ENCODE data around the gene CEACAM4.
"Not testable (repeated sequence)": the region's sequence is repeated elsewhere in the genome, so short reads cannot be mapped to it uniquely, and the experiment has no call there.

Gene CEACAM4

GRCh38 chr19:41626877-41627276, at the start of gene CEACAM4:
Gene CEACAM4 (minus strand): TSS chr19:41627074. CDS start chr19:41626963, 111 bp downstream.
- DNase-seq: peak; percentile 39

GRCh38 chr19:41671486-41671885, 44.6 kb upstream of the CEACAM4 start:
- DNase-seq: no peak

GRCh38 chr19:41670755-41671154, 43.9 kb upstream of the CEACAM4 start:
- DNase-seq: no peak

- no peak for DNase-seq
Measured at GRCh38 chr19:41668315-41668714, 41.4 kb upstream of the CEACAM4 start.

- DNase-seq: no peak
Measured at GRCh38 chr19:41666075-41666474, 39.2 kb upstream of the CEACAM4 start.

- no peak for DNase-seq
Measured at GRCh38 chr19:41657157-41657556, 30.3 kb upstream of the CEACAM4 start.

- DNase-seq: not testable (repeated sequence)
Measured at GRCh38 chr19:41656756-41657155, 29.9 kb upstream of the CEACAM4 start.

GRCh38 chr19:41652250-41652649, 25.4 kb upstream of the CEACAM4 start:
- no peak for DNase-seq

- DNase-seq: no peak
Measured at GRCh38 chr19:41649827-41650226, 23.0 kb upstream of the CEACAM4 start.

GRCh38 chr19:41646589-41647204, 19.8 kb upstream of the CEACAM4 start:
- no peak for DNase-seq

GRCh38 chr19:41641879-41642485, 15.1 kb upstream of the CEACAM4 start:
- DNase-seq: peak; percentile 70

- no peak for DNase-seq
Measured at GRCh38 chr19:41638641-41639081, 11.8 kb upstream of the CEACAM4 start.

GRCh38 chr19:41637484-41637883, 10.6 kb upstream of the CEACAM4 start:
- DNase-seq: no peak

GRCh38 chr19:41627966-41628675, 1.2 kb upstream of the CEACAM4 start:
- no peak for DNase-seq

- no peak for DNase-seq
Measured at GRCh38 chr19:41626278-41626677, 596 bp downstream of the CEACAM4 start.

GRCh38 chr19:41624937-41625336, 1.9 kb downstream of the CEACAM4 start:
- no peak for DNase-seq

GRCh38 chr19:41624515-41624914, 2.4 kb downstream of the CEACAM4 start:
- DNase-seq: no peak

GRCh38 chr19:41623360-41623759, 3.5 kb downstream of the CEACAM4 start:
- DNase-seq: no peak

- DNase-seq: no peak
Measured at GRCh38 chr19:41621654-41622053, 5.2 kb downstream of the CEACAM4 start.

GRCh38 chr19:41621226-41621625, 5.6 kb downstream of the CEACAM4 start:
- DNase-seq: no peak

GRCh38 chr19:41620171-41620570, 6.7 kb downstream of the CEACAM4 start:
- DNase-seq: no peak

GRCh38 chr19:41619018-41619556, 7.8 kb downstream of the CEACAM4 start:
- DNase-seq: peak; percentile 37

GRCh38 chr19:41617941-41618730, 8.7 kb downstream of the CEACAM4 start:
- DNase-seq: no peak

All from islet precursor cell (in vitro differentiated cells).